Measurements from ENCODE around the gene KCNK3. TPM values are rescaled to one million over a fixed set of nuclear protein-coding genes. Genes with fewer than 3 reads are reported as not detected.

The KCNK3 gene
- total RNA-seq, 1 donor from 2014 or later, result 21.7 TPM

GRCh38 chr2:26780203-26780760 lies 87.8 kb downstream of the KCNK3 start:
- no peak overlapping the region for H3K27ac Mint-ChIP-seq (ENCODE audit: unreplicated experiment)
- H3K36me3 Mint-ChIP-seq (ENCODE audit: unreplicated experiment), result no peaks in the 10 kb centered on the region
- no peaks in the 10 kb centered on the region for H3K4me1 Mint-ChIP-seq (ENCODE audit: low read depth, unreplicated experiment)
- DNase-seq, result no peak
- H3K27me3 Mint-ChIP-seq (ENCODE audit: unreplicated experiment), result no peaks in the 10 kb centered on the region
- H3K9me3 Mint-ChIP-seq (ENCODE audit: unreplicated experiment), result peaks cover 1% of the 10 kb centered on the region
- no peak for TF ChIP-seq CTCF (IDR thresholded peaks at IDR 0.05; ENCODE audit: partially characterized antibody, unreplicated experiment)
- H3K4me3 Mint-ChIP-seq (ENCODE audit: unreplicated experiment), result no peak overlapping the region

Other genes with a start within 250 kb of the KCNK3 start
- 0.47 TPM for gene OTOF, start 214.6 kb upstream of the KCNK3 start, total RNA-seq (ENCODE audit: unreplicated experiment)
- gene CIB4, start 51.4 kb upstream of the KCNK3 start, total RNA-seq (ENCODE audit: unreplicated experiment), result not detected
- gene SLC35F6, start 71.6 kb downstream of the KCNK3 start, total RNA-seq (ENCODE audit: unreplicated experiment), result 28.8 TPM
- gene CENPA, start 93.3 kb downstream of the KCNK3 start, total RNA-seq (ENCODE audit: unreplicated experiment), result 4.7 TPM
- gene DPYSL5, start 155.4 kb downstream of the KCNK3 start, total RNA-seq (ENCODE audit: unreplicated experiment), result 313 TPM